ENCODE results near the gene GPX2.

DNA sequence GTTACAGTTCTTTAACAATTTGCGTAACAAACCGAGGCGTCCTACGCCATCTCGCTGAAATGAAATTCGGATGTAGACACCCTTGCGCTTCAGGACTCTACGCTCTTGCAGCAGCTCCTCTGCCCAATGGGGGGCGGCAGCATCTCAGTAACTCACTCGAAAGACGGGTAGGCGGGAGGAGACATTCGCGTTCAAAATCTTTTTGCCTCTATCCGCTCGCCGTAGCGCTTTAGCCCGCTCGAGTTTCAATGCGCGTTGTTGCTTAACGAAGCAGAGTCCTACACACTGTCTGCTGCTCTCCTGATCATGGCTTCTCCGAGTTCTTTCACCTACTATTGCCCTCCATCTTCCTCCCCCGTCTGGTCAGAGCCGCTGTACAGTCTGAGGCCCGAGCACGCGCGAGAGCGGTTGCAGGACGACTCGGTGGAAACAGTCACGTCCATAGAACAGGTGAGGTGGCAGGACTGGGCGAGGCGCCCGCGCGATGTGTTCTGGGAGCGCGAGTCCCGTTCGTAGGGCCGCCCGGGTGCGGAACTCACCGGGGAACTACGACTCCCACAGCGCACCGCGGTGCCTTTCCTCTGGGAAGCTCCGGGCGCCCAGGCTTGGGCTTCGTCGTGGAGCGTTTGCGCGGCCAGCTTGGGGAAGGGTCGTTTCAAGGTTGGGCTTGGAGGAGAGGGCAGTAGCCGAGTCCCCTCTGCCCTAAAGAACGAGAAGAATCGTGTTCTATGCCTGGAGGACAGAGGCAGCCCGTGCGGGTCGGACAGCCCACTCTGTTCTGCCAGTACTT, 44.3 kb upstream of the GPX2 start, which contains the start of gene FNTB:
- TF ChIP-seq, protein P1, sequence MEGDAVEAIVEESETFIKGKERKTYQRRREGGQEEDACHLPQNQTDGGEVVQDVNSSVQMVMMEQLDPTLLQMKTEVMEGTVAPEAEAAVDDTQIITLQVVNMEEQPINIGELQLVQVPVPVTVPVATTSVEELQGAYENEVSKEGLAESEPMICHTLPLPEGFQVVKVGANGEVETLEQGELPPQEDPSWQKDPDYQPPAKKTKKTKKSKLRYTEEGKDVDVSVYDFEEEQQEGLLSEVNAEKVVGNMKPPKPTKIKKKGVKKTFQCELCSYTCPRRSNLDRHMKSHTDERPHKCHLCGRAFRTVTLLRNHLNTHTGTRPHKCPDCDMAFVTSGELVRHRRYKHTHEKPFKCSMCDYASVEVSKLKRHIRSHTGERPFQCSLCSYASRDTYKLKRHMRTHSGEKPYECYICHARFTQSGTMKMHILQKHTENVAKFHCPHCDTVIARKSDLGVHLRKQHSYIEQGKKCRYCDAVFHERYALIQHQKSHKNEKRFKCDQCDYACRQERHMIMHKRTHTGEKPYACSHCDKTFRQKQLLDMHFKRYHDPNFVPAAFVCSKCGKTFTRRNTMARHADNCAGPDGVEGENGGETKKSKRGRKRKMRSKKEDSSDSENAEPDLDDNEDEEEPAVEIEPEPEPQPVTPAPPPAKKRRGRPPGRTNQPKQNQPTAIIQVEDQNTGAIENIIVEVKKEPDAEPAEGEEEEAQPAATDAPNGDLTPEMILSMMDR (IDR thresholded peaks at IDR 0.05; ENCODE audit: low read length): peak; percentile 67
- no peak for TF ChIP-seq EZH2phosphoT487 (IDR thresholded peaks at IDR 0.05; ENCODE audit: low read length)
- TF ChIP-seq EZH2 (optimal IDR thresholded peaks at IDR 0.05; ENCODE audit: low read depth, low read length): no peak

Data from MM.1S (cell line).